Islet of Langerhans (tissue), 1 donor: ENCODE measurements around the gene LPIN3.

Experiments used
- FAIRE-seq: peaks from one replicate; lab custom pipeline; 2011; peaks lifted over from hg19 to GRCh38; lab: Jason Lieb, UNC

Gene LPIN3

DNA sequence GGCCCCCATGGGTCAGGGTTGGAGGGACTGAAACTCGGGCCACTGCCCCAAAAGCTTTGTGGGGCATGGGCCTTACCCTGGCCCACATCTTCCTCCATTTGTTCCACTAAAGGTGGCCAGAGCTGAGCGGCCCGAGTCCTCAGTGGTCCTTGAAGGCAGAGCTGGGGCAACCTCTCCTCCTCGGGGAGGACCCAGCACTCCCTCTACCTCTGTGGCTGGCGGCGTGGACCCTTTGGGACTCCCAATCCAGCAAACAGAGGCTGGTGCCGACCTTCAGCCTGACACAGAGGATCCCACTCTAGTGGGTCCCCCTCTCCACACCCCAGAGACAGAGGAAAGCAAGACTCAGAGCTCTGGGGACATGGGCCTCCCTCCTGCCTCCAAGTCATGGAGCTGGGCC lies 9.3 kb downstream of the LPIN3 start:
- no peak for FAIRE-seq

GRCh38 chr20:41350408-41350962 lies 9.9 kb downstream of the LPIN3 start:
- FAIRE-seq: no peak

DNA sequence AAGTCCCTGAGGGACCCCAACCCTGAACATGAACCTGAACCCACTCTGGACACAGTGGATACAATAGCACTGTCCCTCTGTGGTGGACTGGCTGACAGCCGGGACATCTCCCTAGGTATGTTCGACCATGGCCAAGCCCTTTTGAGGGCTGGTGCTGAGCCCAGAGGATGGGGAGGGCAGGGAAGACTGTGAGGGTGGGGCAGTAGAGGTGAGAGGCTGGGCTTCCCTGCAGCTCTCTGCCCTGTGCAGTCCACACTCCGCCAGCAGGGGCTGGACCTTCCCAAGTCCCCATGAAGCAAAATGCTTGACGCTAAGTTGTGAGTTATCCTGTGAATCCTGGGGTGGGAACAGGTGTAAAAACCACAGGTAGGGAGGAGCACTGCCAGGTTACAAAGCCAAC lies 11.5 kb downstream of the LPIN3 start:
- FAIRE-seq: no peak

- FAIRE-seq: no peak
These were observed 12.0 kb downstream of the LPIN3 start for GRCh38 chr20:41352666-41353065.

DNA sequence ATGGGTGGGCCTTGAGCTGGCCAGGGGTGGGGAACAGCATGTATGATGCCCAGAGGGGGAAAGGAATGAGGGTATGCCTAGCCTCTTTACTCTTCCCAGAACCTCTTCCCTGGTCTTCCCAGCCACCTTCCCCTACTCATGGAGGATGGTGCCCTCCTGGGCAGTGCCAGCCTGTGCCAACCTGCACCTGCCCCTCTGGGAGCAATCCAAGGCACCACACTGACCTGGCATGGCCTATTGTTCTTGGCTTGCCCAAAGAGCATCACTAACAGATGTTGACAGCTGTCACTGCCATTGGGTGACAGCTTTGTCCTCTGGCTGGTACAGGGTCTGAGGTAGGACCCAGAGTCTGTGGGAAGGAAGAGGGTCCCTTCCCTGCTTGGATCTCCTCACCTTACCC lies 12.9 kb downstream of the LPIN3 start:
- FAIRE-seq: no peak

- FAIRE-seq: no peak
These were observed 14.6 kb downstream of the LPIN3 start for GRCh38 chr20:41355192-41355591.

DNA sequence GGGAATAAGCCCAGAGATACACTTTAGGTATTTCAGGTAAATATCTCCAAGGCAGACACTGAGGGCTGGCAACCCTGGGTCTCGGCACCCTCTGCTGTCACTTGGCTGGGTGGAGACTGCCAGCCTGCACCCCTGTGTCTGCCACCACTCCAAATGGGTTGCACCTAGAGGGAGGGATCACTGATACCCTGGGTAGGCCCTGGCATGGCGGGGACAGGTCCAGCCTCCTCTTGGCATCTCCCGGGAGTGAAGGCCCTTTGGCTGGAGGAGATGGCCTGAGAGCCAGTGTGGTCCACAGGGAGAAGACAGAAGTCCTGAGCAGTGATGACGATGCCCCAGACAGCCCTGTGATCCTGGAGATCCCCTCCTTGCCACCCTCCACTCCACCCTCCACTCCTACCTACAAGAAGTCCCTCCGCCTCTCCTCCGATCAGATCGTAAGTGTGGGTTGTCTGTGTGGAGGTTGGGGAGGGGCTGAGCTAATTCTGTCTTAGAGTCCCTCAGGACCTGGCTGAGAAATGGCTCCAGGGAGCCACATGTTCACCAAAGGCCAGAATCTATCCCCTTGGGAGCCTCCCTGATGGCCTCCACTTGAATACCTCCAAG lies 15.1 kb downstream of the LPIN3 start:
- no peak for FAIRE-seq

GRCh38 chr20:41356951-41357350 lies 16.3 kb downstream of the LPIN3 start:
- no peak for FAIRE-seq

DNA sequence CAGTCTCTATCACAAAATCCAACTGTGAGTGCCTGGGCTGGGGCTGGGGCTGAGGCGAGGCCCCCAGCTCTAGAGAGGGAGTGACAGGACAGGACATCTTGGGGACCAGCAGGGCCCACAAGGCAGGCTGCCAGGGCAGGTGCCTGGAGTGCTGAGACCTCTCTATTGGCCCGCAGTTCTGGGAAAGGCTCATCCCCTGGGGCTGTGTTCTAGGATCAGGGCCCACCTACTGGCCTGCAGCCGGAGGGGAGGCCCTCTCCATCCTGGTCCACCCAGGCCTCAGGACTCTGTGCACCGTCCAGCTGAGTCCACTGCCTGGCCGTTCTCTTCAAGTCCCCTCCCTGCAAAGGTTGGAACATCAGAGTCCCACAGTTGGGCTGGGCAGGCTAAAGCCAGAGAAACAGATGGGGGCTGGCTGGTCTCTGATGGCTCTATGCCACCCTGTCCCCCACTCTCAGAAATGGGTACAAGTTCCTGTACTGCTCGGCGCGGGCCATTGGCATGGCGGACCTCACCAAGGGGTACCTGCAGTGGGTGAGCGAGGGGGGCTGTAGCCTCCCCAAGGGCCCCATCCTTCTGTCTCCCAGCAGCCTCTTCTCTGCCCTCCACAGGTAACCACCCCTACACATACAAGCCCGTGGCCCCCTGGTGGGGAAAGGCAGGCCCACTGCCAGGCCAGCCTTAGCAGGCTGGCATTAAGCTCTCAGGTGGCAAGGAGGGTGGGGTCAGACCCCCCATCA lies 17.0 kb downstream of the LPIN3 start:
- no peak for FAIRE-seq

GRCh38 chr20:41358230-41358629 lies 17.6 kb downstream of the LPIN3 start:
- FAIRE-seq: no peak

- no peak for FAIRE-seq
These were observed 18.1 kb downstream of the LPIN3 start for GRCh38 chr20:41358717-41359116.

DNA sequence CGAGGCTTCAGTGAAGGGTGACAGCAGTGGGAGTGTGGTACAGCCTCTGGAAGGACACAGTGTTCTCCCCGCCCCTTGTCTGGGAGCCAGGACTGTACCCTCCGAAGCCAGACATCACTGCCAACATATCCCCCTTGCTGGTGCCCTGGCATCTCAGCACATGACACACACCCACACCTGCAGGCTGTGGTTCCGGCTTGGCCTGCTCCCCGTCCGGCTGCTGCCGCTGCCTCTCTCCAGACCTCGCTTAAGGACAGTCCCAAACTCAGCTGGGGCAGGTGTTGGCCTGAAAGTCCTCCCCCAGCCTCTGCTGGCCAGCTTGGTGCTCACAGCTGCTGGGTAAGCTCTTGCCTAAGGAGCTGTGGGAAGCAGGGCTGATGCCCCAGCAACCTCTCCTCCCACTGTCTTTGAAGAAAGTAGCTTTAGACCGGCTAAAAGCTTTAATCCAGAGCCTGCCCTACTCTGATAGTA lies 19.0 kb downstream of the LPIN3 start:
- FAIRE-seq: no peak

GRCh38 chr20:41360831-41361756 lies 20.5 kb downstream of the LPIN3 start:
- FAIRE-seq: no peak

- FAIRE-seq: no peak
These were observed 21.4 kb downstream of the LPIN3 start for GRCh38 chr20:41361757-41362747.

DNA sequence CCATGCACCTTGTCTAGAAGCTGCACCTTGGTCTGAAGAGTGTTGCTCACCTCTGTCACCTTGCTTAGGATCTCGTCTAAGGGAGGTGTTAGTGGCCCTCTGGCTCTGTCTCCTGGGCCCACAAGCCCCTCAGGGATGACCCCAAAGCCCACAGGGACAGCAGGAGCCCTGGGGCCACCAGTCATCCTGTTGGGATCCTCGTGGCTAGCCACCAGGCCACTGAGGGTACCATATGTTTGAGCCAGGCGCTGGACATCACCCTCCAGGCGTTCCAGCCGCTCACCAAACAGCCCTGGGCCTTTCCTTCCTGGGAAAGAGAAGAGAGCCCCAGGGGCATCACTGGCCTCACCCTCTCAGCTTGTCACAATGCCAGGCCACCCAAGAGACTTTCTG lies 22.1 kb downstream of the LPIN3 start:
- FAIRE-seq: no peak

DNA sequence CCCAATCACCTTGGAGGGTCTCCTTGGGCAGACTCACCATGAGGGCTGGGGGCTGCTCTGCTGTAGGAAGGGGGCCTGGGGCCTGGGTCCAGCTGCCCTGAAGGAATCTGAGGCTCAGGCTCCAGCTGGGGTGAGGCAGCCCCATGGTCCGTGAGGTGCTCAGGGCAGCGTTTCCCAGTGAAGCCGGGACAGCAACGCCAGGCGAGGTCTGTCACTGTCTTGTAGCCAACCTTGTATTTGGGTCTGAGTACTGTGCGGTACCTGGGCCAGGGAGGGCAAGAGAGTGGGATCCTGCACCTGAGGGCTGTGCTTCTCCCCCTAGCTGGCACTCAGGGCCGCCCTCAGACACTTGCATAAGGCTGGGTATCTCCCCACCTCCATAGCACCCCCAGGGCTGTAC lies 23.0 kb downstream of the LPIN3 start:
- no peak for FAIRE-seq

GRCh38 chr20:41364236-41364855 lies 23.7 kb downstream of the LPIN3 start:
- no peak for FAIRE-seq

- FAIRE-seq: no peak
These were observed 24.5 kb downstream of the LPIN3 start for GRCh38 chr20:41364967-41365765.

GRCh38 chr20:41365777-41366545 lies 25.3 kb downstream of the LPIN3 start:
- FAIRE-seq: no peak
